Transverse colon (tissue), 4 donors: ENCODE measurements around the gene TTLL3. TPM values are rescaled to one million over a fixed set of nuclear protein-coding genes. Genes with fewer than 3 reads are reported as not detected.
A peak's percentile ranks its signal among the peaks of the same experiment; 100 is the strongest.

ENCODE experiments used
- DNase-seq: peaks from one replicate; pipeline ENCODE4 v3.0.0-alpha.2; 2019
- H3K27ac ChIP-seq, 4 donors: fragments of 200-600 bp; sonication (generic); 2 replicates each; pipeline ENCODE4 v1.5.1; 2016 to 2018; ENCODE audit warnings: inconsistent platforms in 4 of 4
- H3K27me3 ChIP-seq: fragments of 200-600 bp; sonication (generic); 2 replicates; pipeline ENCODE4 v1.5.1; 2017; ENCODE audit warnings: inconsistent platforms
- H3K36me3 ChIP-seq, 4 donors: fragments of 200-600 bp; sonication (generic); 2 replicates each; pipeline ENCODE4 v1.5.1; 2017 to 2019; ENCODE audit warnings: inconsistent platforms in 4 of 4
- H3K4me1 ChIP-seq, 4 donors: fragments of 200-600 bp; sonication (generic); 2 replicates each; pipeline ENCODE4 v1.5.1; 2017 to 2020; ENCODE audit warnings: inconsistent platforms in 4 of 4
- H3K4me3 ChIP-seq, 4 donors: fragments of 200-600 bp; sonication (generic); 1 replicate in 1 of 4; 2 replicates in 3 of 4; pipeline versions ENCODE4 v1.5.1 to v1.6.1; 2017 to 2019; ENCODE audit warnings: inconsistent platforms in 4 of 4
- H3K9me3 ChIP-seq, 2 donors: fragments of 200-600 bp; sonication (generic); 2 replicates each; pipeline ENCODE4 v1.5.1; 2017 to 2019; ENCODE audit warnings: inconsistent platforms in 2 of 2
- CTCF ChIP-seq, 5 experiments: fragments of 200-600 bp in 3 of 5; fragments of 450-650 bp in 2 of 5; sonication (generic) in 3 of 5; IDR thresholded peaks; 1 replicate in 2 of 5; 2 replicates in 3 of 5; pipeline ENCODE4 v1.5.1; 2016 to 2017; ENCODE audit warnings: antibody characterized with exemption in 5 of 5, inconsistent platforms in 3 of 5, mild to moderate bottlenecking in 2 of 5, moderate library complexity in 1 of 5
- EP300 ChIP-seq: sonication (generic); formaldehyde crosslinking; IDR thresholded peaks from one replicate; pipeline ENCODE4 v1.6.1; 2017; ENCODE audit warnings: antibody characterized with exemption, low read depth
- POLR2A ChIP-seq: fragments of 450-650 bp; IDR thresholded peaks from one replicate; pipeline ENCODE4 v1.6.1; 2016; ENCODE audit warnings: antibody characterized with exemption, mild to moderate bottlenecking, moderate library complexity
- POLR2AphosphoS5 ChIP-seq, 3 donors: sonication (generic); formaldehyde crosslinking; IDR thresholded peaks; one replicate each; pipeline ENCODE4 v1.6.1; 2016; ENCODE audit warnings: antibody characterized with exemption in 3 of 3
- WGBS, 2 donors: methylation state at CpG; one replicate each; pipeline ENCODE4 v1.1.5; 2018; ENCODE audit warnings: low coverage in 1 of 2; 5-methylcytosine and 5-hydroxymethylcytosine counted together
- in situ Hi-C, 4 donors: fragments of 200-750 bp; cut with MboI; loops; one replicate each; pipeline versions ENCODE4 v1.15.0 to v1.15.1; 2017; ENCODE audit warnings: low sequenced_read_pairs in 3 of 4, low pct_ligation_motif_present in 1 of 4, low pct_unique_long_range_greater_than_20kb in 1 of 4
- intact Hi-C: fragments of 100-400 bp; cut with DNase I; formaldehyde crosslinking; loops from one replicate; pipeline ENCODE4 v1.15.1; 2023; ENCODE audit warnings: low total_unique reads
- total RNA-seq, 4 donors: library from RNA; depleted of rRNA; stranded (reverse); fragments of >200 nt; gene quantifications; one replicate each; pipeline ENCODE4 v1.1.0, GENCODE V29; 2016

The TTLL3 gene
- total RNA-seq, 4 donors from 2014 or later, result 47.4 to 352 (median 154) TPM

DNA sequence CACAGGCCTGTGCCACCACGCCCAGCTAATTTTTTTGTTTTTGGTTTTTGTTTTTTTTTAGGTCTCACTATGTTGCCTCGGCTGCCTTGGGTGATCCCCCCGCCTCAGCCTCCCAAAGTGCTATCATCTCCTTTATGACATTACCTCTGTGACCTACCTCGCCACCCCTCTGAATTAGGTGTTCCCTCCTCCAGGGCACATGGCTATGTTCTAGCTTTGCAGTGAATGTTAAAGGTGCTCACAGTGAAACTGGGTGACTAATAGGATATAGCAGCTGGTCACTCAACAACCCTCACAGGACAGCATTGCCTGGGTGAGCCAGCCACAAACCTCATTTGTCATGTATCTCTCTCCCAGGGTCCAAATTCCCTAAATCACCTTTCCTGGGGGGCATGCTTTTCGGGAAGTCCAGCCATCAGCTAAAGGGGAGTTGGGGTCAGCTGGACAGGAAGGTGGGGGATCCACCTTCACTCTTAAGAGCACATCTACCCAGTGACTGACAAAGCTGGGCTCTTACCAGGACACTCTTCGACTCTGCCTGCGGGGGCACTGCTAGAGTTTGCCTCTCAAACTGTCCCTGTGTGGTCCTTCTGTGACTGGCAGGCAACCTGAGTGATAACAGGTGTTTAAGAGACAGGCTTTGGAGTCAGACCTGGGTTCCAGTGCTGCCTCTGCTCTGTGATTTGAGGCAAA is 1.6 kb upstream of the TTLL3 start:
- H3K4me3 ChIP-seq, result no peak overlapping the region
- H3K4me1 ChIP-seq, result peaks cover 5 to 26% (median 18%) of the 10 kb centered on the region in 4 donors
- H3K27ac ChIP-seq, result peak overlapping the region; percentile 97 to 99 (median 98)
- H3K27me3 ChIP-seq, result no peaks in the 10 kb centered on the region
- intact Hi-C loops (no loop called here), in situ Hi-C loops (no loop called here)
- no peaks in the 10 kb centered on the region for H3K9me3 ChIP-seq
- TF ChIP-seq CTCF (IDR thresholded peaks at IDR 0.05), result peak in 3 of 5 experiments; percentile 6 to 26 (median 10)
- no peak for TF ChIP-seq POLR2AphosphoS5 (IDR thresholded peaks at IDR 0.05)
- DNase-seq, result peak; percentile 36
- H3K36me3 ChIP-seq, result peaks cover 0 to 32% (median 15%) of the 10 kb centered on the region in 4 donors
- WGBS, 2 donors, result 62 to 74% methylated on average over 4 to 7 of the region's 7 CpGs

DNA sequence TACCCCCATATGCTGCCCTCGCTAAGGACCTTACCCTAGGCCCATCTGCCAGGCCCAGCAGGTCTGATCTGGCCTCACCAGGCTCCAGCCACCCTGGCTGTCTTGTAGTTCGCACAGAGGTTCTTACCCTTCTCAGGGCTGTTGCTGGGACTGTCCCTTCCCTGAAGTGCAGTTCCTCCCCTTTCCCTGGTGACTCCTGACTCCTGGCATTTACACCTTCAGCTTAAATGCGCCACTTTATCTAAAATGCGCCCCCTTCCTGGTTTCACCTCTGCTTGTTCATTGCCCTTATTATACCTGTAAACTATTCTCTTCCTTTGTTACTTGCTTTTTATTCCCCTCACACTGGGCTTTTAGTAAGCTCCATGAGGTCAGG is 835 bp upstream of the TTLL3 start:
- WGBS, 2 donors, result 41 to 43% methylated on average over 4 of the region's 4 CpGs
- H3K36me3 ChIP-seq, result peaks cover 0 to 25% (median 12%) of the 10 kb centered on the region in 4 donors
- peak overlapping the region in 3 of 4 donors; percentile 66 to 89 (median 84) for H3K4me3 ChIP-seq
- no peaks in the 10 kb centered on the region for H3K9me3 ChIP-seq
- intact Hi-C loops, result no loop called here
- H3K4me1 ChIP-seq, result peaks cover 5 to 26% (median 18%) of the 10 kb centered on the region in 4 donors
- DNase-seq, result peak; percentile 49
- TF ChIP-seq CTCF (IDR thresholded peaks at IDR 0.05) (peak in 1 of 5 experiments; percentile 11), POLR2A (no peak), POLR2AphosphoS5 (IDR thresholded peaks at IDR 0.05) (no peak), EP300 (no peak)
- H3K27ac ChIP-seq, result peak overlapping the region; percentile 97 to 99 (median 98)
- no peaks in the 10 kb centered on the region for H3K27me3 ChIP-seq
- in situ Hi-C loops, result no loop called here

GRCh38 chr3:9810433-9810770 is 340 bp downstream of the TTLL3 start:
- no peak for TF ChIP-seq POLR2AphosphoS5 (IDR thresholded peaks at IDR 0.05)
- intact Hi-C loops, result no loop called here
- in situ Hi-C loops, result no loop called here
- H3K36me3 ChIP-seq, result peaks cover 0 to 15% (median 7%) of the 10 kb centered on the region in 4 donors
- H3K4me3 ChIP-seq, result peak overlapping the region; percentile 21 to 89 (median 75)
- H3K4me1 ChIP-seq, result peaks cover 5 to 26% (median 18%) of the 10 kb centered on the region in 4 donors
- H3K27ac ChIP-seq, result peak overlapping the region; percentile 97 to 99 (median 98)
- no peaks in the 10 kb centered on the region for H3K9me3 ChIP-seq
- H3K27me3 ChIP-seq, result no peaks in the 10 kb centered on the region
- WGBS, 2 donors, result 17 to 34% methylated on average over 3 to 18 of the region's 18 CpGs
- no peak for DNase-seq

DNA sequence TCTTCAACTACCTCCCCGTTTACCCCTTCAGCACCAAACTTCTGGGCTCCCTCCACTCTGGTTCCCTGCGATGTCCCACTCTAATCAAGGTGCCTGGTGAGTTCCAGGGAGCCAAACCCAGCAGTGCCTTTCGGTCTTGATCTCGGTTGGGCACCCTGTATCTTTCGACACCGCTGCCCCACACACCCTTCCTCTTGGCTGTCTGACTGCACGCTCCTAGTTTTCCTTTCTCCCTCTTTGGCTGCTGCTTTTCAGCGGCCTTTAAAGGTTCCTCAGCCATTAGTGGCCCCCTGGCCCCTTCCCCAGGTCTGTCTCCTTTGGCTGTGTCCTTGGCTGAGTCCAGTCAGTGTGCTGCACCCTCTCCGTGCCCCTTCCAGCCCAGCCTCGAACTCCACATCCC is 784 bp downstream of the TTLL3 start:
- Histone ChIP-seq H3K27ac (peak overlapping the region; percentile 97 to 99 (median 98)), H3K36me3 (peaks cover 0 to 11% (median 5%) of the 10 kb centered on the region in 4 donors), H3K27me3 (no peaks in the 10 kb centered on the region), H3K9me3 (no peaks in the 10 kb centered on the region), H3K4me3 (peak overlapping the region in 3 of 4 donors; percentile 66 to 89 (median 84)), H3K4me1 (peaks cover 5 to 26% (median 18%) of the 10 kb centered on the region in 4 donors)
- in situ Hi-C loops (no loop called here), intact Hi-C loops (no loop called here)
- DNase-seq, result no peak
- no peak for TF ChIP-seq POLR2A
- no peak for TF ChIP-seq POLR2AphosphoS5 (IDR thresholded peaks at IDR 0.05)
- TF ChIP-seq CTCF (IDR thresholded peaks at IDR 0.05), result no peak
- TF ChIP-seq EP300, result no peak
- WGBS, 2 donors, result 64 to 66% methylated on average over 10 of the region's 10 CpGs
